Measurements from ENCODE around the gene RIPOR2. TPM values are rescaled to one million over a fixed set of nuclear protein-coding genes. Genes with fewer than 3 reads are reported as not detected.
A peak's percentile ranks its signal among the peaks of the same experiment; 100 is the strongest.

Gene RIPOR2
- polyA plus RNA-seq, 4 donors, result 7.3 to 16.8 (median 7.5) TPM

- peak; percentile 38 to 61 (median 50) for DNase-seq (ENCODE audit: low read depth in 4 of 4, low spot score in 3 of 4)
These were observed 80.1 kb downstream of the RIPOR2 start for GRCh38 chr6:24855395-24856245.

GRCh38 chr6:24854077-24854666 is 81.6 kb downstream of the RIPOR2 start:
- no peak for DNase-seq (ENCODE audit: low read depth in 4 of 4, low spot score in 3 of 4)

- no peak for DNase-seq (ENCODE audit: low read depth in 4 of 4, low spot score in 3 of 4)
These were observed 84.7 kb downstream of the RIPOR2 start for GRCh38 chr6:24851086-24851485.

- DNase-seq (ENCODE audit: low read depth in 4 of 4, low spot score in 3 of 4), result no peak
These were observed 86.0 kb downstream of the RIPOR2 start for GRCh38 chr6:24849713-24850112.

GRCh38 chr6:24848461-24848860 is 87.3 kb downstream of the RIPOR2 start:
- no peak for DNase-seq (ENCODE audit: low read depth in 4 of 4, low spot score in 3 of 4)

- DNase-seq (ENCODE audit: low read depth in 4 of 4, low spot score in 3 of 4), result no peak
These were observed 88.4 kb downstream of the RIPOR2 start for GRCh38 chr6:24847402-24847801.

- DNase-seq (ENCODE audit: low read depth in 4 of 4, low spot score in 3 of 4), result no peak
These were observed 90.2 kb downstream of the RIPOR2 start for GRCh38 chr6:24845578-24845977.

DNA sequence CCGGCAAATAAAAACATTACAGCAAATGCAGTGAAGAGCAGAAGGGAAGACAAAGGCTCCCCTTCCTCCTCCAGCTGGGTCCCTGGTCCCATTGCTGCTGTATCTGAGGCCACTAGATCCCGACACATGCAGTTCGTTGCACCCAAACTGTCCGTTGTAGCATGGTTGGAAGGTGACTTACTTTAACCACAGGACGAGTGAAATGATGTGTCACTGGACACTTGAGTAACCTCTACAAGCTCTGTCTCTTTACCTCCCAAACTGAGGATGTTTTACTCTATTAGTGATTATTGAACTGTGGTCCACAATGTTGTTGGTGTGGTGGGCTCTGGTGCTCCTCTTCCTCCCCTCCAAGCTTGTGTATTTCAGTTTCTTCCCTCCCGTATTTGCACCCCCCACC is 90.9 kb downstream of the RIPOR2 start:
- no peak for DNase-seq (ENCODE audit: low read depth in 4 of 4, low spot score in 3 of 4)

DNA sequence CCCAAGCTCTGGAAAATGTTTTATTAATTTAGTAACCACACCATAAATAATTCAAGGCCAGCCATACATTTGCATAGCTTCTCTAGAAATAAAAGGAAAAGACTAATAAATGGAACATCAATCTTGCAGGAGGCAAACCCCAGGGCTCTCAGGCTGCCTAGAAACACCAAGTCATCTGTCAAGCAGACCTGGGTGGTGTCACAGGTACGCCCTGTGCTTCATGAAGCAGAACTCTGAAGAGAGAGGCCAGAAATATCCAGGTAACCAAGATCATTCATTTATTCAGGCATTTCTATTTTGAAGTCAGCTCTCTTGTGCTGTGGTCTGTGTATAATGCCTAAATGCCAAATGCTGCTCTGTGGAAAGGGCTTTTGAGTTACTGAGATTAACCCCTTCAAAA is 91.7 kb downstream of the RIPOR2 start:
- no peak for DNase-seq (ENCODE audit: low read depth in 4 of 4, low spot score in 3 of 4)

DNA sequence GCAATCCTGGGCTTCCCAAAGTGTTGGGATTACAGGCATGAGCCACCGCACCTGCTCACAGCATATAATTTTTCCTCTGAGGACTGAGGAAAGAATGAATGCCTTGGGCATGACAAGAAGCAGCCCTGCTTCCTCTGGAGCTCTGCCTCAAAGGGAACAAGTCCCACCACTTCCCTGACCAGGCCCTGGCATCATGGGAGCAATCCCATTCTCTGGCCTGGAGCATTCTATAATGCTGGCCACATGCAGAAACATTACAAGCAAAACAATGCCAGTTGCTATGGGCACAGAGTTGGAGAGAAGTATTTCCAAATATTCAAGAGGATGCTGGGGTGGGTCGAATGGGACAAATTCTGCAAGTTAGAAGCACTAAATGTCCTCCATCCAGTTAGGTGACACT is 95.6 kb downstream of the RIPOR2 start:
- no peak for DNase-seq (ENCODE audit: low read depth in 4 of 4, low spot score in 3 of 4)

DNA sequence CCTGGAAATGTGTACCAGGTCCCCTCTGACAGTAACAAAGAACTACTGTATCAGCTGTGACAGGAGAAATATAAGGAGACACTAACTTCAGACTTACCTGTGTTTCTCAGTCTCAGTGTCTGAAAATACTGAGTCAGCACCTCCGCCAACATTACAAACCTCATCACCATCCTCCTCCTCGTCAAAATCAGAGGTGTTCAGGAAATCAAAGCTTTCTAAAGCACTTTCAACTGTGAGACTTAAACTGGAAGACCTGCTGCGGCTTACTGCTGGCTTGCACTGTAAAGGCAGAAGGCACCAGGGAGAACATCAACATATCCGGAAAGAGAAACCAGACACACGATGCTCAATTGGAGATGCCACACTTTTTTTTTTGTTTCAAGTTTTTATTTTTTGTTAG is 96.8 kb downstream of the RIPOR2 start:
- no peak for DNase-seq (ENCODE audit: low read depth in 4 of 4, low spot score in 3 of 4)

DNA sequence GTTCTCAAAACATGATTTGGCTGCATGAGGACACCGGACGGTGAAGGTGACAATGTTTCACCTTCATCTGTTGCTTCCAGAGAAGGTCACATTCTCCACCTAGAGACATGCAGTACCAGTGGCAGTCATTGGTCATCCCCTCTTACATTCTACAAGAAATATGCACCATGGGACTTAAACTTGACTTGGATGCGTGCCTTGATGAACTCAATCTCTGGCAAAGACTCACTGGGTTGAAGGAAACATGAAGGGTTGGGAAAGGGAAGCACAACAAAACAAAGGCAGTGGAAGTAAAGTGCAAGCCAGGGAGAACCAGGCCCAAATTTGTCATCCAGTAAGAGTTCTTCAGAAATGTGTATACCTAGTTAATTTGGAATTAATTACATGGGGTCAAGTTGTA is 97.7 kb downstream of the RIPOR2 start:
- DNase-seq (ENCODE audit: low read depth in 4 of 4, low spot score in 3 of 4), result no peak

- no peak for DNase-seq (ENCODE audit: low read depth in 4 of 4, low spot score in 3 of 4)
These were observed 99.7 kb downstream of the RIPOR2 start for GRCh38 chr6:24836109-24836508.

- DNase-seq (ENCODE audit: low read depth in 4 of 4, low spot score in 3 of 4), result no peak
These were observed 101.9 kb downstream of the RIPOR2 start for GRCh38 chr6:24833711-24834386.

DNA sequence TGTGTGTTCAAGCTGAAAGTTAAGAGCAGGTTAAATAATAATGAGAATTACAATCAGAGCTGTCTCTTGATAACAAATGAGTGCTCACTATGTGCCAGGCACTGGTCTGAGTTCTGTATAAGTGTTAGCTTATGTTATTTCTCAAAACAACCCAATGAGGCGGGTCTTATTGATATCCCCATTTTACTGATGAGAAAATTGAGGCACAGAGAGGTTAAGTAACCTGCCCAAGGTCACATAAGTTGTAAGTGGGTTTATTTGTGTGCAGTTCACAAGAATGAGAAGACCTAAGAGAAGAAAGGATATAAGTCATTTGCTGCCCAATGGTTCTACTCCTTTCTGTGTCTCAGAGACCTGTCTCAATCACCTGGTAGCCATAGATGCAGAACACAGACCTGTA is 103.0 kb downstream of the RIPOR2 start:
- no peak for DNase-seq (ENCODE audit: low read depth in 4 of 4, low spot score in 3 of 4)

- DNase-seq (ENCODE audit: low read depth in 4 of 4, low spot score in 3 of 4), result no peak
These were observed 103.7 kb downstream of the RIPOR2 start for GRCh38 chr6:24831771-24832716.

- DNase-seq (ENCODE audit: low read depth in 4 of 4, low spot score in 3 of 4), result no peak
These were observed 106.1 kb downstream of the RIPOR2 start for GRCh38 chr6:24829657-24830056.

DNA sequence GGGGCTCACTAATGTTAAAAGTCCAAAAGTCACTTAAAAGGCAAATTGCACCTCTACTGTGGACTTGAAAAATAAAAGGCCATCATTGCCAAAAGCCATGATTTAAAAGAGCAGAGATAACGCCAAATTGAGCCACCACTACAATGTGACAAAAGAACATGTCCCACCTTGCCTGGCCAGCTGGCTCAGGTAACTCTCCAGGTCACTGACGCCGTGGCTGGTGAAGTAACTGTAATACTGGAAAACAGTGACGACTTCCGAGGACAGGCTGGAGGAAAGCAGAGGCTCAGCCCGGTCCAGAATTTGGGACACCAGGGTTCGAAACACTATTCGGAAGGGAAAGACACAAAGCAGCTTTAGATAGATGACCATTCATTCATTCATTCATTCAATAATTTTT is 107.8 kb downstream of the RIPOR2 start:
- DNase-seq (ENCODE audit: low read depth in 4 of 4, low spot score in 3 of 4), result no peak

DNA sequence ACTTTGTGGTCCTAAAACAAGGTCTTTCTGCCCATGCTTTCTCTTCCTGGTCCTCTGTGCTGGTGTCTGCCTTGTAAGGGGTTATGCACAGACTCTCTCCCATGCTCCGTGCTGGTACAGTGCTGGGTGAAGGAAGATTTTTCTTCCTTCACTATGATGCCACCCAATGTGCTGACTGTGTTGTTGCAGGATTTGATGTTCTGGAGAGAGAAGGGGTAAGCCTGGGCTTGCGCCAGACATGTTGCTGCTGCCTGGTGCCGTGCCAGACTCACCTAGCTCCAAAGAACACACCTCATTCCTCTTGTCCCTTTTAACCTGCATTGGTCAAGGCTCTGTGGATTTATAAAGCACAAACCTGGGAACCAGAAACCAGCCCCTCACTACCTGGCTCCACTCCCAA is 108.6 kb downstream of the RIPOR2 start:
- DNase-seq (ENCODE audit: low read depth in 4 of 4, low spot score in 3 of 4), result no peak

- no peak for DNase-seq (ENCODE audit: low read depth in 4 of 4, low spot score in 3 of 4)
These were observed 110.6 kb downstream of the RIPOR2 start for GRCh38 chr6:24825130-24825630.
